Esophagus muscularis mucosa (tissue), 4 donors: Measurements from ENCODE around the gene PBLD. TPM values are rescaled to one million over a fixed set of nuclear protein-coding genes. Genes with fewer than 3 reads are reported as not detected.

Experiments
- DNase-seq: peaks from one replicate; pipeline ENCODE4 v3.0.0-alpha.2; 2017; ENCODE audit errors: extremely low spot score
- H3K27ac ChIP-seq, 4 donors: fragments of 200-600 bp; sonication (generic); replicated peaks in 1 of 4; 1 replicate in 3 of 4; 2 replicates in 1 of 4; pipeline ENCODE4 v1.5.1; 2016 to 2019; ENCODE audit warnings: mild to moderate bottlenecking in 1 of 4
- H3K27me3 ChIP-seq, 4 donors: fragments of 200-600 bp; sonication (generic); one replicate each; pipeline versions ENCODE4 v1.5.1 to v1.6.0; 2016 to 2019
- H3K36me3 ChIP-seq, 4 donors: fragments of 200-600 bp; sonication (generic); one replicate each; pipeline ENCODE4 v1.5.1; 2016 to 2019
- H3K4me1 ChIP-seq, 4 donors: fragments of 200-600 bp; sonication (generic); one replicate each; pipeline ENCODE4 v1.5.1; 2016 to 2019
- H3K4me3 ChIP-seq, 4 donors: fragments of 200-600 bp; sonication (generic); 1 replicate in 2 of 4; 2 replicates in 2 of 4; pipeline ENCODE4 v1.5.1; 2016 to 2019; ENCODE audit warnings: mild to moderate bottlenecking in 4 of 4, moderate library complexity in 1 of 4
- H3K9me3 ChIP-seq, 4 donors: fragments of 200-600 bp; sonication (generic); 1 replicate in 3 of 4; 2 replicates in 1 of 4; pipeline ENCODE4 v1.5.1; 2016 to 2019
- CTCF ChIP-seq, 3 experiments: fragments of 200-600 bp in 2 of 3; fragments of 450-650 bp in 1 of 3; sonication (generic) in 2 of 3; IDR thresholded peaks; one replicate each; pipeline ENCODE4 v1.5.1; 2017 to 2019; ENCODE audit warnings: antibody characterized with exemption in 3 of 3, mild to moderate bottlenecking in 2 of 3, moderate library complexity in 1 of 3
- EP300 ChIP-seq: sonication (generic); formaldehyde crosslinking; IDR thresholded peaks from one replicate; pipeline ENCODE4 v1.6.1; 2017; ENCODE audit warnings: antibody characterized with exemption
- POLR2A ChIP-seq: fragments of 450-650 bp; IDR thresholded peaks from one replicate; pipeline ENCODE4 v1.6.1; 2017; ENCODE audit warnings: antibody characterized with exemption, moderate library complexity, mild to moderate bottlenecking, low read depth
- POLR2AphosphoS5 ChIP-seq, 2 donors: sonication (generic); formaldehyde crosslinking; IDR thresholded peaks; one replicate each; pipeline ENCODE4 v1.6.1; 2017; ENCODE audit warnings: antibody characterized with exemption in 2 of 2
- WGBS: methylation state at CpG from one replicate; pipeline ENCODE4 v1.1.5; 2018; 5-methylcytosine and 5-hydroxymethylcytosine counted together
- intact Hi-C: fragments of 100-400 bp; cut with DNase I; formaldehyde crosslinking; loops from one replicate; pipeline ENCODE4 v1.15.1; 2023
- total RNA-seq, 4 donors: library from RNA; depleted of rRNA; stranded (reverse); fragments of >200 nt; gene quantifications; one replicate each; pipeline versions ENCODE4 v1.1.0 to v1.2.1, GENCODE V29; 2016

The PBLD gene
- total RNA-seq, 4 donors from 2014 or later = 6.6 to 9.1 (median 7.4) TPM

- no peak for DNase-seq
- H3K4me1 ChIP-seq = peaks cover 50 to 70% (median 67%) of the 10 kb centered on the region in 4 donors
- peak overlapping the region; percentile 92 to 98 (median 94) for H3K4me3 ChIP-seq
- no peaks in the 10 kb centered on the region for H3K9me3 ChIP-seq
- TF ChIP-seq POLR2AphosphoS5 (IDR thresholded peaks at IDR 0.05) (no peak), CTCF (IDR thresholded peaks at IDR 0.05) (no peak)
- peak overlapping the region; percentile 98 to 100 (median 99) for H3K27ac ChIP-seq
- H3K36me3 ChIP-seq = peaks cover 0 to 4% (median 0%) of the 10 kb centered on the region in 4 donors
- intact Hi-C loops = no loop called here
- H3K27me3 ChIP-seq = no peaks in the 10 kb centered on the region
- under 1% methylated on average over 10 of the region's 10 CpGs for WGBS
Observed at GRCh38 chr10:68333058-68333395, 299 bp upstream of the PBLD start.

DNA sequence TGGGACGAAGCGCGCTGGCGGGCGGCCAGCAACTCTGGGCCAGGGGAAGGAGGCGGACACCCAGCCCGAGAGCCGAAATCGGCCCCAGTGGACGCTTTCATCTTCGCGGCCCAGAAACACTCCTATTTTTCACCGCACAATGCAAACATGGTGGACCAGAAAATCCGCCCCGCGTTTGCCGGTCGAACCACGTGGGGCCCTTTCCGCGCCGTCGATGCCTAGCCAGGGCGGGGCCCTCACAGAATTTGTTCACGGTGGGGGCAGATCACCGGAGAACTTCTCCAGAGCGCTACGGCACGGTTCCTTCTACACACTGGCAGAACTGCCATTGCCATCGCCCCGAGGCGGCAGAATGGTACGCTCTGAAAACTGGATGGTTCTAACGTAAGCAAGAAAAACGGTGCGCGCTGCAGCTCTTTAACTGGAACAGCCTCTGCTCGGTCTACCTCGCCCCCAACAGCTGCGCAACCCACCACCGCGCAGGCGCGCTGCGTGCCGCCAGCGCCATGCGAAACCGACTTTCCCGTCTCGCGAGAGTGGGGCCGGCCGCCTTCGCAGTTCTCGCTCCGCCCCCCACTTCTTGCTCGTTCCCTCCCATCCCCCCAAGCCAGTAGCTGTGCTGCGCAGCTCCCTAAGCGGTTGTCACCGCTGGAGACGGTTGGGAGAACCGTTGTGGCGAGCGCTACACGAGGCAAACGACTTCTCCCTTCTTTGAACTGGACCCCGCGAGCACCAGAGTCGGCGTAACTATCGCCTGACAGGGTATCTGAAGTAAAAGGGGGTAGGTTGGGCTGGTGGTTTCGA is 1.1 kb downstream of the PBLD start, which contains the start of gene HNRNPH3:
Gene HNRNPH3, plus strand, starts transcription at position 610 of the 804 bp plus-strand sequence. CDS start 5,158 bp downstream, outside the sequence.
- H3K9me3 ChIP-seq = no peaks in the 10 kb centered on the region
- intact Hi-C loops = no loop called here
- H3K36me3 ChIP-seq = no peaks in the 10 kb centered on the region
- no peaks in the 10 kb centered on the region for H3K27me3 ChIP-seq
- no peak for TF ChIP-seq CTCF (IDR thresholded peaks at IDR 0.05)
- peak; percentile 100 for TF ChIP-seq POLR2AphosphoS5 (IDR thresholded peaks at IDR 0.05)
- TF ChIP-seq EP300 = no peak
- TF ChIP-seq POLR2A = peak; percentile 98
- peak within 1 kb of the TSS; percentile 92 to 98 (median 94) for H3K4me3 ChIP-seq
- 0% methylated on average over 9 of the region's 73 CpGs for WGBS
- H3K27ac ChIP-seq = peak within 1 kb of the TSS; percentile 98 to 100 (median 99)
- DNase-seq = peak; percentile 98
- H3K4me1 ChIP-seq = peaks cover 37 to 62% (median 56%) of the 10 kb centered on the region in 4 donors

GRCh38 chr10:68330852-68331454 is 1.8 kb downstream of the PBLD start:
- no peaks in the 10 kb centered on the region for H3K9me3 ChIP-seq
- H3K4me3 ChIP-seq = peak overlapping the region; percentile 92 to 98 (median 94)
- intact Hi-C loops = no loop called here
- H3K27me3 ChIP-seq = no peaks in the 10 kb centered on the region
- TF ChIP-seq CTCF (IDR thresholded peaks at IDR 0.05) (no peak), POLR2AphosphoS5 (IDR thresholded peaks at IDR 0.05) (no peak), POLR2A (no peak), EP300 (no peak)
- H3K27ac ChIP-seq = peak overlapping the region; percentile 98 to 100 (median 99)
- peaks cover 29 to 55% (median 49%) of the 10 kb centered on the region in 4 donors for H3K4me1 ChIP-seq
- no peaks in the 10 kb centered on the region for H3K36me3 ChIP-seq
- WGBS = 24% methylated on average over 23 of the region's 29 CpGs
- no peak for DNase-seq

DNA sequence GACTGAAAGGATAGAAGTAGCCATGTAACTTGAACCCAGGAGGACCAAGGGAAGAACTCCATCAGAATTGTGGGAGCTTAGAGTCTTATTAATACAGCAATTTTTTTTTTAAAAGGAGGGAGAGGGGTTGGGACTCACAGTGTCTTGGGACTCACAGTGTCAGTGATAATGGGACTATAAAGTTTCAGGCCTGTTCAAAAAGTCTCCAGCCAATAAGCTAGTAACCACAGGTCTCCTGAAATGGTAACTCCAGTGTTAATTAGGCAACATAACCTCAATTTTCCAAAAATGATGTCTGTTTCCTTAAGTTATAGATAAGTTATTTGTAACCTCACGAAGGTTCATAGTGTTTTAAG is 3.2 kb downstream of the PBLD start:
- Histone ChIP-seq H3K36me3 (no peaks in the 10 kb centered on the region), H3K4me1 (peaks cover 15 to 40% (median 34%) of the 10 kb centered on the region in 4 donors), H3K9me3 (no peaks in the 10 kb centered on the region), H3K27ac (peak overlapping the region; percentile 62 to 100 (median 99)), H3K4me3 (no peak overlapping the region), H3K27me3 (no peaks in the 10 kb centered on the region)
- WGBS = 93% methylated on average over 1 of the region's 1 CpG
- no peak for TF ChIP-seq EP300
- no peak for TF ChIP-seq CTCF (IDR thresholded peaks at IDR 0.05)
- no peak for TF ChIP-seq POLR2AphosphoS5 (IDR thresholded peaks at IDR 0.05)
- TF ChIP-seq POLR2A = no peak
- intact Hi-C loops = no loop called here
- no peak for DNase-seq
